ENCODE data around the gene FER. TPM values are rescaled to one million over a fixed set of nuclear protein-coding genes. Genes with fewer than 3 reads are reported as not detected.

Gene FER
- total and polyA plus RNA-seq, 3 donors from 2014 or later, result 17.5 to 40.4 (median 39.8) TPM

- no peak for DNase-seq
- Histone ChIP-seq H3K4me1 (no peaks in the 10 kb centered on the region), H3K9me3 (no peaks in the 10 kb centered on the region), H3K36me3 (ENCODE audit: low read depth, missing control alignments) (no peaks in the 10 kb centered on the region), H3K27me3 (no peaks in the 10 kb centered on the region), H3K27ac (no peak overlapping the region), H3K4me3 (no peak overlapping the region)
- TF ChIP-seq POLR2A (IDR thresholded peaks at IDR 0.05) (no peak), CTCF (IDR thresholded peaks at IDR 0.05) (no peak)
- intact Hi-C loops (cut with DNase I; ENCODE audit: low total_unique reads), result no loop called here
- WGBS, 2 donors, result 95% methylated on average over 5 of the region's 5 CpGs
Measured at GRCh38 chr5:108818613-108819272, 71.0 kb downstream of the FER start.

DNA sequence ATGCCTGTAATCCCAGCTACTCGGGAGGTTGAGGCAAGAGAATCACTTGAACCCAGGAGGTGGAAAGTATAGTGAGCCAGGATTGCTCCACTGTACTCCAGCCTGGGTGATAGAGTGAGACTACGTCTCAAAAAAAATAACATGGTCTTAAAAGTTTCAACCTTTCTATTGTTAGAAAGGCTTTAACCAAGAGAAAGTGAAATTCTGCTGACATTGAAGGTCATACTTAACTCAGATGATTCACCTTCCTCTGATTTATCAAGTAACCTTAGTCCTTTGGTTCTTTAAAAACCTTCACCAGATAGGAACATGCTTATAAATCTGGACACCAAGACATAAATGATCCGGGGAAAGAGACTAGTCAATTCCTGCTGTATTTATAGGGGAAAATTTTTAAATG, 73.3 kb downstream of the FER start:
- 87 to 90% methylated on average over 3 of the region's 3 CpGs for WGBS, 2 donors

GRCh38 chr5:108822211-108822947, 74.7 kb downstream of the FER start:
- 78 to 88% methylated on average over 7 of the region's 7 CpGs for WGBS, 2 donors

More for the DNA sequence above, 73.3 kb downstream of the FER start:
- intact Hi-C loops (cut with DNase I; ENCODE audit: low total_unique reads), result no loop called here
- Histone ChIP-seq H3K27ac (no peak overlapping the region), H3K4me1 (no peaks in the 10 kb centered on the region), H3K4me3 (no peak overlapping the region), H3K27me3 (no peaks in the 10 kb centered on the region), H3K36me3 (ENCODE audit: low read depth, missing control alignments) (no peaks in the 10 kb centered on the region), H3K9me3 (no peaks in the 10 kb centered on the region)
- TF ChIP-seq POLR2A (IDR thresholded peaks at IDR 0.05) (no peak), CTCF (IDR thresholded peaks at IDR 0.05) (no peak)
- DNase-seq, result no peak

GRCh38 chr5:108827131-108827530, 79.4 kb downstream of the FER start:
- intact Hi-C loops (cut with DNase I; ENCODE audit: low total_unique reads), result no loop called here
- Histone ChIP-seq H3K9me3 (no peaks in the 10 kb centered on the region), H3K4me3 (no peak overlapping the region), H3K27ac (no peak overlapping the region), H3K36me3 (ENCODE audit: low read depth, missing control alignments) (no peaks in the 10 kb centered on the region), H3K4me1 (no peaks in the 10 kb centered on the region), H3K27me3 (no peaks in the 10 kb centered on the region)
- no peak for TF ChIP-seq POLR2A (IDR thresholded peaks at IDR 0.05)
- no peak for TF ChIP-seq CTCF (IDR thresholded peaks at IDR 0.05)
- no peak for DNase-seq
- WGBS, 2 donors, result 76 to 92% methylated on average over 1 of the region's 1 CpG

More at GRCh38 chr5:108822211-108822947, 74.7 kb downstream of the FER start:
- H3K27ac ChIP-seq, result no peak overlapping the region
- H3K27me3 ChIP-seq, result no peaks in the 10 kb centered on the region
- H3K4me3 ChIP-seq, result no peak overlapping the region
- H3K36me3 ChIP-seq (ENCODE audit: low read depth, missing control alignments), result no peaks in the 10 kb centered on the region
- H3K4me1 ChIP-seq, result no peaks in the 10 kb centered on the region
- no peak for DNase-seq
- intact Hi-C loops (cut with DNase I; ENCODE audit: low total_unique reads), result no loop called here
- no peak for TF ChIP-seq CTCF (IDR thresholded peaks at IDR 0.05)
- no peak for TF ChIP-seq POLR2A (IDR thresholded peaks at IDR 0.05)
- H3K9me3 ChIP-seq, result no peaks in the 10 kb centered on the region
